Hepatocyte (in vitro differentiated cells): ENCODE results near the gene DOCK4.

ENCODE experiments used
- CTCF ChIP-seq: fragments of 200-600 bp; sonication (generic); IDR thresholded peaks from 2 replicates; pipeline ENCODE4 v1.5.1; 2016; ENCODE audit warnings: antibody characterized with exemption, mild to moderate bottlenecking; ENCODE audit not compliant: poor library complexity
- EZH2phosphoT487 ChIP-seq: fragments of 200-600 bp; sonication (generic); IDR thresholded peaks from one replicate; pipeline ENCODE4 v1.6.1; 2018; ENCODE audit warnings: antibody characterized with exemption, mild to moderate bottlenecking, low read depth, moderate library complexity; ENCODE audit not compliant: unreplicated experiment, severe bottlenecking

GRCh38 chr7:111911166-111911961 is 294.8 kb downstream of the DOCK4 start:
- no peak for TF ChIP-seq EZH2phosphoT487
- no peak for TF ChIP-seq CTCF
